ENCODE data around the gene P2RY6. TPM values are rescaled to one million over a fixed set of nuclear protein-coding genes. Genes with fewer than 3 reads are reported as not detected.

The P2RY6 gene
- total and polyA plus RNA-seq, 10 of the 15 experiments (the other 5 are each of a cell fraction or from before 2014, with no cell fraction given): 0.05 to 0.90 (median 0.22) TPM; not detected in 4

DNA sequence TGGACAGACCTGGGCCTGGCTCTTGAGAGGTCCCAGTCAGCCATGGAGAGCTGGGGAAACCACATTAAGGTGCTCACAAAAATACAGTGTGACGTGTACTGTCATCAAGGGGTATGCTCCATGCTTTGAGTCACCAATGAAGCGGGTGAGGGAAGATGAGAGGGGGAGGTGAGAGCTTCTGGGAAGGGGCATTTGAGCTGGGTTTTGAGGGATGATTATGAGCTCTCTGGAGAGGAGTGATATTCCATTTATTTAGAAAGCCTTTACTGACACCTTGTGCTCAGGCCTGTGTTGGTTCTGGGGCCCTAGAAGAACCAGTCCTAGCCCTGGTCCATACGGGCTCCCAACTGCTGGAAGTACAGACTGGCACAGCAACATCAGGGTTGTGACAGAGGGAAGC lies 25.6 kb downstream of the P2RY6 start (continued):
- TF ChIP-seq, protein P1, sequence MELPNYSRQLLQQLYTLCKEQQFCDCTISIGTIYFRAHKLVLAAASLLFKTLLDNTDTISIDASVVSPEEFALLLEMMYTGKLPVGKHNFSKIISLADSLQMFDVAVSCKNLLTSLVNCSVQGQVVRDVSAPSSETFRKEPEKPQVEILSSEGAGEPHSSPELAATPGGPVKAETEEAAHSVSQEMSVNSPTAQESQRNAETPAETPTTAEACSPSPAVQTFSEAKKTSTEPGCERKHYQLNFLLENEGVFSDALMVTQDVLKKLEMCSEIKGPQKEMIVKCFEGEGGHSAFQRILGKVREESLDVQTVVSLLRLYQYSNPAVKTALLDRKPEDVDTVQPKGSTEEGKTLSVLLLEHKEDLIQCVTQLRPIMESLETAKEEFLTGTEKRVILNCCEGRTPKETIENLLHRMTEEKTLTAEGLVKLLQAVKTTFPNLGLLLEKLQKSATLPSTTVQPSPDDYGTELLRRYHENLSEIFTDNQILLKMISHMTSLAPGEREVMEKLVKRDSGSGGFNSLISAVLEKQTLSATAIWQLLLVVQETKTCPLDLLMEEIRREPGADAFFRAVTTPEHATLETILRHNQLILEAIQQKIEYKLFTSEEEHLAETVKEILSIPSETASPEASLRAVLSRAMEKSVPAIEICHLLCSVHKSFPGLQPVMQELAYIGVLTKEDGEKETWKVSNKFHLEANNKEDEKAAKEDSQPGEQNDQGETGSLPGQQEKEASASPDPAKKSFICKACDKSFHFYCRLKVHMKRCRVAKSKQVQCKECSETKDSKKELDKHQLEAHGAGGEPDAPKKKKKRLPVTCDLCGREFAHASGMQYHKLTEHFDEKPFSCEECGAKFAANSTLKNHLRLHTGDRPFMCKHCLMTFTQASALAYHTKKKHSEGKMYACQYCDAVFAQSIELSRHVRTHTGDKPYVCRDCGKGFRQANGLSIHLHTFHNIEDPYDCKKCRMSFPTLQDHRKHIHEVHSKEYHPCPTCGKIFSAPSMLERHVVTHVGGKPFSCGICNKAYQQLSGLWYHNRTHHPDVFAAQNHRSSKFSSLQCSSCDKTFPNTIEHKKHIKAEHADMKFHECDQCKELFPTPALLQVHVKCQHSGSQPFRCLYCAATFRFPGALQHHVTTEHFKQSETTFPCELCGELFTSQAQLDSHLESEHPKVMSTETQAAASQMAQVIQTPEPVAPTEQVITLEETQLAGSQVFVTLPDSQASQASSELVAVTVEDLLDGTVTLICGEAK (IDR thresholded peaks at IDR 0.05; ENCODE audit: borderline replicate concordance): no peak
- TF ChIP-seq CREM (IDR thresholded peaks at IDR 0.05; ENCODE audit: low read depth) (no peak), SREBF1 (IDR thresholded peaks at IDR 0.05; ENCODE audit: low read length) (no peak), TBL1XR1 (IDR thresholded peaks at IDR 0.05; ENCODE audit: low read depth, low read length) (no peak)

DNA sequence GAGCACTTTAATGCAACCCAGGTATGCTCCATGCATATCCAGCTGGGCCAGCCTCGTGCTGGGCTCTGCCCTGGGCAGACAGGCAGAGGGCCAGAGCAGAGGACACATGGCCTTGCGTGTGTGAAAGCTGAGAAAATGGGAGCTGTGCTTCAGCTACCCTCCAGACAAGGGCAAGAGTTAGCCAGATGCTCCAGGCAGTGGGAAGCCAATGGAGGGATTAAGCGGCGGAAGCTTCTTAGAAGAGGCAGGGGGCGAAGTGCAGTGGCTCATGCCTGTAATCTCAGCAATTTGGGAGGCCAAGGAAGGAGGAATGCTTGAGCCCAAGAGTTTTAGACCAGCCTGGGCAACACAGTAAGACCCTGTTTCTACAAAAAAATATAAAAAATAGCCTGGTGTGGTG lies 26.1 kb downstream of the P2RY6 start:
- Histone ChIP-seq H4K20me1 (ENCODE audit: control insufficient read depth, insufficient read depth) (no peaks in the 10 kb centered on the region), H3K4me1 (ENCODE audit: control insufficient read depth, insufficient read depth, low read length) (no peaks in the 10 kb centered on the region), H3K79me2 (ENCODE audit: control insufficient read depth, insufficient read depth, low read length) (no peaks in the 10 kb centered on the region), H2AFZ (ENCODE audit: control insufficient read depth, low read depth, low read length) (no peak overlapping the region), H3K27me3 (replicated peaks in 1 of 2; ENCODE audit: control insufficient read depth in 2 of 2, insufficient read depth in 2 of 2, low read length in 1 of 2) (no peaks in the 10 kb centered on the region; a peak in 1 of 4 replicates), H3K36me3 (ENCODE audit: control insufficient read depth in 2 of 2, insufficient read depth in 2 of 2, low read length in 1 of 2) (no peaks in the 10 kb centered on the region), H3K4me3 (no peak overlapping the region), H3K9me3 (replicated peaks; ENCODE audit: control insufficient read depth, insufficient read depth, low read length) (no peaks in the 10 kb centered on the region), H3K27ac (ENCODE audit: control insufficient read depth, insufficient read depth) (no peak overlapping the region), H3K4me2 (ENCODE audit: control insufficient read depth, insufficient read depth) (no peak overlapping the region), H3K9ac (ENCODE audit: control insufficient read depth, insufficient read depth, low read length) (no peak overlapping the region)
- DNase-seq (ENCODE audit: low read depth, low spot score) (no peak), FAIRE-seq (no peak), ATAC-seq (no peak)
- 36% methylated on average over 5 of the region's 5 CpGs for WGBS (ENCODE audit: insufficient coverage, insufficient replicate concordance, low lambda C conversion rate, missing lambda C conversion rate)
- intact Hi-C loops (cut with micrococcal nuclease; ENCODE audit: unreplicated experiment) (no loop called here), in situ Hi-C loops (cut with MboI) (no loop called here)
- BruUV-seq (replicated peaks): no TSS peak
- SMC1A ChIA-PET (ENCODE audit: uncharacterized antibody, unreplicated experiment): interaction anchor here (0.9 to 3.0 kb wide), 5 partner anchors 9 to 613 kb away, joined by 3 to 24 read pairs (median 7); partner anchors contain the start of gene ARHGEF17
- TF ChIP-seq IKZF2 (IDR thresholded peaks at IDR 0.05) (no peak), ZNF622 (IDR thresholded peaks at IDR 0.05) (no peak), ZNF24 (IDR thresholded peaks at IDR 0.05) (no peak)
- POLR2A ChIA-PET: interaction anchor here (0.6 kb wide), 1 partner anchor 510 kb away, joined by 3 read pairs; no protein-coding TSS in a partner anchor
- RAD21 ChIA-PET (ENCODE audit: unreplicated experiment): interaction anchor here (0.8 to 13.3 kb wide), 7 partner anchors 9 to 81 kb away, joined by 3 to 227 read pairs (median 4); no protein-coding TSS in a partner anchor
- CTCF ChIA-PET: interaction anchor here (0.6 to 17.3 kb wide), 14 partner anchors 9 to 918 kb away, joined by 3 to 326 read pairs (median 8); no protein-coding TSS in a partner anchor
